Suprapubic skin (tissue), 4 donors: ENCODE measurements around the gene FAM110A. TPM values are rescaled to one million over a fixed set of nuclear protein-coding genes. Genes with fewer than 3 reads are reported as not detected.

Experiments
- DNase-seq, 2 donors: peaks; one replicate each; pipeline ENCODE4 v3.0.0-alpha.2; 2019; ENCODE audit warnings: low spot score in 2 of 2
- H3K27ac ChIP-seq: fragments of 200-600 bp; sonication (generic); one replicate; pipeline ENCODE4 v1.5.1; 2019
- H3K27me3 ChIP-seq: fragments of 200-600 bp; sonication (generic); one replicate; pipeline ENCODE4 v1.5.1; 2019
- H3K36me3 ChIP-seq: fragments of 200-600 bp; sonication (generic); one replicate; pipeline ENCODE4 v1.5.1; 2019
- H3K4me1 ChIP-seq: fragments of 200-600 bp; sonication (generic); one replicate; pipeline ENCODE4 v1.5.1; 2019
- H3K4me3 ChIP-seq: fragments of 200-600 bp; sonication (generic); one replicate; pipeline ENCODE4 v1.5.1; 2019; ENCODE audit warnings: mild to moderate bottlenecking
- H3K9me3 ChIP-seq: fragments of 200-600 bp; sonication (generic); one replicate; pipeline ENCODE4 v1.5.1; 2019
- CTCF ChIP-seq, 2 donors: fragments of 200-600 bp in 1 of 2; fragments of 450-650 bp in 1 of 2; sonication (generic) in 1 of 2; IDR thresholded peaks; one replicate each; pipeline ENCODE4 v1.5.1; 2016 to 2019; ENCODE audit warnings: antibody characterized with exemption in 2 of 2, mild to moderate bottlenecking in 1 of 2, moderate library complexity in 1 of 2
- EP300 ChIP-seq: sonication (generic); formaldehyde crosslinking; IDR thresholded peaks from one replicate; pipeline ENCODE4 v1.6.1; 2017; ENCODE audit warnings: antibody characterized with exemption
- POLR2A ChIP-seq, 2 donors: fragments of 450-650 bp; IDR thresholded peaks; one replicate each; pipeline ENCODE4 v1.6.1; 2017; ENCODE audit warnings: antibody characterized with exemption in 2 of 2, mild to moderate bottlenecking in 2 of 2, moderate library complexity in 2 of 2
- POLR2AphosphoS5 ChIP-seq, 3 donors: sonication (generic); formaldehyde crosslinking; IDR thresholded peaks; one replicate each; pipeline ENCODE4 v1.6.1; 2017; ENCODE audit warnings: antibody characterized with exemption in 3 of 3
- WGBS: methylation state at CpG from one replicate; pipeline ENCODE4 v1.1.5; 2018; 5-methylcytosine and 5-hydroxymethylcytosine counted together
- total RNA-seq, 4 donors: library from RNA; depleted of rRNA; stranded (reverse); fragments of >200 nt; gene quantifications; one replicate each; pipeline ENCODE4 v1.1.0, GENCODE V29; 2016

Gene FAM110A
- total RNA-seq, 4 donors from 2014 or later = 16.9 to 57.0 (median 37.7) TPM

GRCh38 chr20:870758-871157 lies 37.2 kb downstream of the FAM110A start:
- H3K27me3 ChIP-seq = no peaks in the 10 kb centered on the region
- no peak overlapping the region for H3K4me3 ChIP-seq
- TF ChIP-seq CTCF (IDR thresholded peaks at IDR 0.05) (no peak), POLR2A (IDR thresholded peaks at IDR 0.05) (no peak), EP300 (no peak), POLR2AphosphoS5 (IDR thresholded peaks at IDR 0.05) (no peak)
- no peak overlapping the region for H3K27ac ChIP-seq
- H3K4me1 ChIP-seq = peaks cover 4% of the 10 kb centered on the region
- no peaks in the 10 kb centered on the region for H3K36me3 ChIP-seq
- WGBS = 88% methylated on average over 3 of the region's 3 CpGs
- no peaks in the 10 kb centered on the region for H3K9me3 ChIP-seq
- DNase-seq = no peak

DNA sequence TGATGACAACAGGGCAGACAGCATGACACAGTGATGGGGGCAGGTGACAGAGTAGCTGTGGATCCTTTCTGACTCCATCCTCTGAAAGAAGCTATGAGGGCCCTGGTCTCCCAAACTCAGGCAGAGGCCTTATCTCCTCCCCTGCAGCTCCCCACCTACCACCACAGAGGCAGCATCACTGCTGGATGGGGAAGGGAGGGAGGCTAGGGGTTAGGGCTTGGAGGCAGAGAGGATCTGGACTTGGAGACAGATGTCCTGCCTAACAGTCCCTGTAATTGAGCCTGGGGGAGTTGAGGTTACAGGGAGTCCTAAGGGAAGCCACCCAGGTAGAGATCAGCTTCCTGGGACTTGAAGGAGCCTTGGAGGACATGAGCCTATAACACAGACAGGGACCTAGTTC lies 37.9 kb downstream of the FAM110A start:
- Histone ChIP-seq H3K36me3 (no peaks in the 10 kb centered on the region), H3K4me3 (no peak overlapping the region), H3K27ac (no peak overlapping the region), H3K27me3 (no peaks in the 10 kb centered on the region), H3K9me3 (no peaks in the 10 kb centered on the region), H3K4me1 (peaks cover 4% of the 10 kb centered on the region)
- TF ChIP-seq CTCF (IDR thresholded peaks at IDR 0.05) = no peak
- TF ChIP-seq POLR2AphosphoS5 (IDR thresholded peaks at IDR 0.05) = no peak
- no peak for TF ChIP-seq POLR2A (IDR thresholded peaks at IDR 0.05)
- no peak for TF ChIP-seq EP300
- no peak for DNase-seq

- no peaks in the 10 kb centered on the region for H3K36me3 ChIP-seq
- WGBS = 50% methylated on average over 2 of the region's 2 CpGs
Observed at GRCh38 chr20:871948-872347, 38.4 kb downstream of the FAM110A start.

DNA sequence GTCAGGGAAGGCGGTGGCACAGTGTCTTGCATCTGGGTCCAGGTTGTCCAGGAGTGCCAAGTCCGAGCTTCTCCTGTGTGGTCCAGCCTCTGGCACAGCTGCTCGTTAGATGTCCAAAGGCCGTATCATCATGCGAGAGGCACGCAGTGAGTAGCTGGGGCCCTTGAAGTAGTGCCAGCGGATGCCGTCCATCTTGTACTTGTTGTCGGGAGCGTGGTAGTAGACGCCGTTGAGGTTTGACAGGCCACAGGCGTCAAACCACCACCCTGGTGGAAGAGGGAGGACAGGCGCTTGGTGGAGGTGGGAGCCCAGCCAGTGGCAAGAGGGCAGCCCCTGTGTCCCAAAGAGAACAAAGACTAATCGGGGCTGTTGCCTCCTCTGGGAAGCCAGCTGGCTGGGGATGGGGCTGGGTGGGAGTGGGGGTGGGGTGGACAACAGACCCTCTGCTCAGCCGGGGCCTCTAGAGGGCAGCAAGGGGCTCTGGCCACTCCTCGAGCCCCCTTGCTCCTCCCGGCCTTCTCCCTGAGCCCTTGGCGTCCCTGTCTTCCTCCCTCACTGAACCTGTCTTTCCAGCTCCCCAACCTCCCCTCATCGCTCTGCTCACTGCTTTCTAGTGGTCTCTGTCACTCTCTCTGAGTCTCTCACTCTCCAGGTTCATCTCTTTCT lies 39.5 kb downstream of the FAM110A start:
- Histone ChIP-seq H3K4me1 (peaks cover 4% of the 10 kb centered on the region), H3K27me3 (no peaks in the 10 kb centered on the region), H3K4me3 (no peak overlapping the region), H3K36me3 (no peaks in the 10 kb centered on the region), H3K27ac (no peak overlapping the region), H3K9me3 (no peaks in the 10 kb centered on the region)
- no peak for TF ChIP-seq EP300
- TF ChIP-seq POLR2AphosphoS5 (IDR thresholded peaks at IDR 0.05) = no peak
- TF ChIP-seq CTCF (IDR thresholded peaks at IDR 0.05) = no peak
- TF ChIP-seq POLR2A (IDR thresholded peaks at IDR 0.05) = no peak
- WGBS = 62% methylated on average over 19 of the region's 20 CpGs
- DNase-seq = no peak

More at GRCh38 chr20:871948-872347, 38.4 kb downstream of the FAM110A start:
- Histone ChIP-seq H3K27me3 (no peaks in the 10 kb centered on the region), H3K4me3 (no peak overlapping the region), H3K9me3 (no peaks in the 10 kb centered on the region), H3K27ac (no peak overlapping the region), H3K4me1 (peaks cover 4% of the 10 kb centered on the region)
- no peak for DNase-seq
- TF ChIP-seq CTCF (IDR thresholded peaks at IDR 0.05) (no peak), POLR2AphosphoS5 (IDR thresholded peaks at IDR 0.05) (no peak), POLR2A (IDR thresholded peaks at IDR 0.05) (no peak), EP300 (no peak)

- no peak for DNase-seq
- Histone ChIP-seq H3K27ac (no peak overlapping the region), H3K9me3 (no peaks in the 10 kb centered on the region), H3K4me1 (peaks cover 4% of the 10 kb centered on the region), H3K4me3 (no peak overlapping the region), H3K36me3 (no peaks in the 10 kb centered on the region), H3K27me3 (no peaks in the 10 kb centered on the region)
- TF ChIP-seq EP300 (no peak), POLR2AphosphoS5 (IDR thresholded peaks at IDR 0.05) (no peak), CTCF (IDR thresholded peaks at IDR 0.05) (no peak), POLR2A (IDR thresholded peaks at IDR 0.05) (no peak)
- 53% methylated on average over 6 of the region's 10 CpGs for WGBS
Observed at GRCh38 chr20:873875-874607, 40.5 kb downstream of the FAM110A start.
